SK-N-SH (cell line): ENCODE data around the gene SFT2D3. TPM values are rescaled to one million over a fixed set of nuclear protein-coding genes. Genes with fewer than 3 reads are reported as not detected.

Experiments
- CTCF ChIA-PET: fragments of 300-600, 350-600 bp; formaldehyde crosslinking; extraction: SDS; loops from one replicate; lab custom pipeline; 2021; lab: Yijun Ruan, JAX
- POLR2A ChIA-PET: fragments of 350-600 bp; sonication (Branson Sonifier 250); formaldehyde crosslinking; extraction: SDS; loops from one replicate; lab custom pipeline; 2020; ENCODE audit warnings: antibody characterized with exemption, inconsistent platforms; lab: Yijun Ruan, JAX
- DNase-seq: peaks from one replicate; pipeline ENCODE4 v3.0.0; 2012
- H2AFZ ChIP-seq: fragments of 200-600 bp; sonication (generic); 2 replicates; pipeline ENCODE4 v1.8.1; 2016; ENCODE audit warnings: antibody characterized with exemption, mild to moderate bottlenecking, low read depth
- H3F3A ChIP-seq: fragments of 200-600 bp; sonication (generic); replicated peaks from 2 replicates; pipeline ENCODE3; 2016; ENCODE audit warnings: antibody characterized with exemption, mild to moderate bottlenecking; ENCODE audit not compliant: insufficient read depth
- H3K27ac ChIP-seq, 2 experiments: fragments of 200-500 bp in 1 of 2; fragments of 200-600 bp in 1 of 2; sonication (Bioruptor generic) in 1 of 2; sonication (generic), shearing (Covaris generic) in 1 of 2; 2 replicates each; pipeline versions ENCODE4 v1.5.1 to v1.6.1; 2014 to 2016; ENCODE audit warnings: low read depth in 2 of 2, inconsistent platforms in 1 of 2, low read length in 1 of 2, mild to moderate bottlenecking in 1 of 2, mixed read lengths in 1 of 2
- H3K27me3 ChIP-seq: fragments of 200-600 bp; sonication (generic), shearing (Covaris generic); 2 replicates; pipeline ENCODE4 v1.6.1; 2016; ENCODE audit warnings: mixed run types; ENCODE audit not compliant: insufficient read depth
- H3K36me3 ChIP-seq, 2 experiments: fragments of 200-500 bp in 1 of 2; fragments of 200-600 bp in 1 of 2; sonication (Bioruptor generic) in 1 of 2; sonication (generic) in 1 of 2; replicated peaks in 1 of 2; 2 replicates each; pipeline versions ENCODE3 to v1.5.1; 2014 to 2016; ENCODE audit warnings: low read length in 1 of 2, mild to moderate bottlenecking in 1 of 2; ENCODE audit not compliant: insufficient read depth in 2 of 2, control insufficient read depth in 1 of 2
- H3K4me1 ChIP-seq, 2 experiments: fragments of 200-500 bp in 1 of 2; fragments of 200-600 bp in 1 of 2; sonication (Bioruptor generic) in 1 of 2; sonication (generic), shearing (Covaris generic) in 1 of 2; 2 replicates each; pipeline versions ENCODE4 v1.5.1 to v1.6.1; 2014 to 2016; ENCODE audit warnings: low read depth in 1 of 2, low read length in 1 of 2, mixed run types in 1 of 2; ENCODE audit not compliant: insufficient read depth in 2 of 2, control insufficient read depth in 1 of 2
- H3K4me2 ChIP-seq: fragments of 200-600 bp; sonication (generic), shearing (Covaris generic); 2 replicates; pipeline ENCODE4 v1.6.1; 2017; ENCODE audit warnings: mixed run types
- H3K4me3 ChIP-seq, 2 experiments: fragments of 200-500 bp in 1 of 2; fragments of 200-600 bp in 1 of 2; sonication (Bioruptor generic) in 1 of 2; sonication (generic), shearing (Covaris generic) in 1 of 2; 2 replicates each; pipeline versions ENCODE4 v1.5.1 to v1.8.1; 2014 to 2016; ENCODE audit warnings: low read depth in 2 of 2, inconsistent platforms in 1 of 2, low read length in 1 of 2, mild to moderate bottlenecking in 1 of 2, mixed read lengths in 1 of 2, moderate library complexity in 1 of 2
- H3K79me2 ChIP-seq: fragments of 200-600 bp; sonication (generic); 2 replicates; pipeline ENCODE4 v1.8.1; 2017; ENCODE audit warnings: mild to moderate bottlenecking; ENCODE audit not compliant: insufficient read depth
- H3K9ac ChIP-seq: fragments of 200-600 bp; sonication (generic); 2 replicates; pipeline ENCODE4 v1.6.1; 2017; ENCODE audit warnings: mixed run types
- H3K9me2 ChIP-seq: fragments of 200-600 bp; sonication (generic); 2 replicates; pipeline ENCODE4 v1.6.1; 2017; ENCODE audit warnings: mixed run types
- H3K9me3 ChIP-seq: fragments of 200-600 bp; sonication (generic); 2 replicates; pipeline ENCODE4 v1.6.1; 2017; ENCODE audit warnings: mixed run types, mild to moderate bottlenecking, moderate library complexity
- H4K20me1 ChIP-seq: fragments of 200-600 bp; sonication (generic); 2 replicates; pipeline ENCODE4 v1.6.1; 2017; ENCODE audit warnings: mild to moderate bottlenecking, mixed run types; ENCODE audit not compliant: insufficient read depth
- EP300 ChIP-seq, 2 experiments: IDR thresholded peaks; 2 replicates each; pipeline versions ENCODE4 v1.4.0 to v1.6.1; 2012; ENCODE audit warnings: borderline replicate concordance in 1 of 2, low read depth in 1 of 2, low read length in 1 of 2
- MAX ChIP-seq: IDR thresholded peaks from 2 replicates; pipeline ENCODE4 v1.4.0; 2012; ENCODE audit warnings: low read depth
- MXI1 ChIP-seq: IDR thresholded peaks from 2 replicates; pipeline ENCODE4 v1.6.1; 2012; ENCODE audit warnings: mild to moderate bottlenecking, low read depth, low read length, improper control_type of control experiment
- RCOR1 ChIP-seq: fragments of 150-350 bp; IDR thresholded peaks from 2 replicates; pipeline ENCODE4 v1.6.1; 2017; ENCODE audit warnings: antibody characterized with exemption, low read length
- SIN3A ChIP-seq: IDR thresholded peaks from 2 replicates; pipeline ENCODE4 v1.6.1; 2012; ENCODE audit warnings: low read depth, mild to moderate bottlenecking, low read length, moderate library complexity, borderline replicate concordance
- ZBTB33 ChIP-seq: IDR thresholded peaks from 2 replicates; pipeline ENCODE4 v1.4.0; 2012; ENCODE audit warnings: low read depth, borderline replicate concordance
- WGBS: methylation state at CpG from one replicate; pipeline ENCODE4 v1.1.6; 2017; ENCODE audit warnings: low lambda C conversion rate; 5-methylcytosine and 5-hydroxymethylcytosine counted together
- polyA plus RNA-seq, 3 experiments: library from polyadenylated mRNA; depleted of rRNA; stranded (reverse); fragments of >200 nt; gene quantifications; 2 replicates each; pipeline ENCODE4 v1.2.3, GENCODE V29; 2012

SFT2D3 gene
- polyA plus RNA-seq, 1 of the 3 experiments (the other 2 are of a cell fraction): 3.2 TPM

GRCh38 chr2:127662937-127663565 is 38.2 kb upstream of the SFT2D3 start:
- TF ChIP-seq ZBTB33 (no peak), RCOR1 (peak; percentile 44; the same call in 1 of the 2 replicates), MXI1 (peak; percentile 72; the same call in 1 of the 2 replicates), EP300 (IDR thresholded peaks at IDR 0.05; ENCODE audit: borderline replicate concordance in 1 of 2, low read depth in 1 of 2, low read length in 1 of 2) (peak in 1 of 2 experiments; percentile 50; a peak in 2 of 4 replicates)

GRCh38 chr2:127663566-127664064 is 37.7 kb upstream of the SFT2D3 start:
- Histone ChIP-seq H3K79me2 (0 out of 2 replicates have a peak, but pooled peaks cover 3% of the 10 kb centered on the region), H3K9me2 (no peaks in the 10 kb centered on the region), H3K4me2 (no peak overlapping the region), H3K36me3 (no peaks in the 10 kb centered on the region), H2AFZ (no peak overlapping the region), H3K4me3 (no peak overlapping the region), H3K4me1 (peaks cover 0 to 21% of the 10 kb centered on the region in 2 experiments; a peak in 1 of 4 replicates), H3F3A (no peaks in the 10 kb centered on the region), H3K27ac (no peak overlapping the region; a peak in 1 of 4 replicates), H3K27me3 (no peaks in the 10 kb centered on the region), H4K20me1 (no peaks in the 10 kb centered on the region), H3K9me3 (no peaks in the 10 kb centered on the region), H3K9ac (no peak overlapping the region)
- TF ChIP-seq SIN3A: no peak
- no peak for TF ChIP-seq MAX
- no peak for DNase-seq
- 65% methylated on average over 6 of the region's 6 CpGs for whole genome bisulfite sequencing
- POLR2A ChIA-PET: interaction anchor here (1.5 to 1.8 kb wide), 2 partner anchors 11 kb away, joined by 6 read pairs; partner anchors contain the start of gene LIMS2
- CTCF ChIA-PET: interaction anchor here (0.5 to 1.8 kb wide), 4 partner anchors 11 to 309 kb away, joined by 3 to 4 read pairs (median 4); no protein-coding TSS in a partner anchor

More at GRCh38 chr2:127662937-127663565, 38.2 kb upstream of the SFT2D3 start:
- no peak overlapping the region for H3K9ac ChIP-seq
- H3K4me3 ChIP-seq: no peak overlapping the region
- 77% methylated on average over 8 of the region's 9 CpGs for WGBS
- ChIA-PET POLR2A (interaction anchor here (1.5 to 1.8 kb wide), 2 partner anchors 10 to 12 kb away, joined by 6 read pairs; partner anchors contain the start of gene LIMS2), CTCF (interaction anchor here (0.5 to 1.9 kb wide), 6 partner anchors 11 to 309 kb away, joined by 3 to 11 read pairs (median 4); no protein-coding TSS in a partner anchor)
- H3K4me1 ChIP-seq: peaks cover 0 to 21% of the 10 kb centered on the region in 2 experiments; a peak in 1 of 4 replicates
- no peak overlapping the region for H2AFZ ChIP-seq
- peak; percentile 79 for DNase-seq
- no peaks in the 10 kb centered on the region for H3F3A ChIP-seq
- H3K36me3 ChIP-seq: no peaks in the 10 kb centered on the region
- H3K27ac ChIP-seq: peak overlapping the region in 1 of 2 experiments; percentile 34; a peak in 1 of 4 replicates
- H3K9me3 ChIP-seq: no peaks in the 10 kb centered on the region
- H4K20me1 ChIP-seq: no peaks in the 10 kb centered on the region
- H3K79me2 ChIP-seq: 0 out of 2 replicates have a peak, but pooled peaks cover 3% of the 10 kb centered on the region
- H3K9me2 ChIP-seq: no peaks in the 10 kb centered on the region
- H3K27me3 ChIP-seq: no peaks in the 10 kb centered on the region
- no peak overlapping the region for H3K4me2 ChIP-seq
